ENCODE results near the gene CDHR3.

- TF ChIP-seq CTCF (conservative IDR thresholded peaks at IDR 0.05; ENCODE audit: low read length) (no peak), EZH2phosphoT487 (IDR thresholded peaks at IDR 0.05; ENCODE audit: borderline replicate concordance, low read depth, low read length) (no peak)
These were observed 68.4 kb downstream of the CDHR3 start for GRCh38 chr7:106031300-106032035.

Data from OCI-LY7 (cell line).